Fibroblast of lung (primary cell): ENCODE results near the gene TPPP3. TPM values are rescaled to one million over a fixed set of nuclear protein-coding genes. Genes with fewer than 3 reads are reported as not detected.

Source experiments
- DNase-seq, 2 donors: peaks; one replicate each; pipeline versions ENCODE4 v3.0.0 to v3.0.0-alpha.2; 2010; ENCODE audit warnings: low read depth in 2 of 2
- H2AFZ ChIP-seq: 2 replicates; pipeline ENCODE4 v1.5.1; 2012; ENCODE audit warnings: low read length, control low read depth, inconsistent platforms
- H3K27ac ChIP-seq: 2 replicates; pipeline ENCODE4 v1.5.1; 2011; ENCODE audit warnings: low read length, control low read depth; ENCODE audit not compliant: insufficient read depth
- H3K27me3 ChIP-seq: 2 replicates; pipeline ENCODE4 v1.5.1; 2011; ENCODE audit warnings: mild to moderate bottlenecking, low read length; ENCODE audit not compliant: control insufficient read depth, insufficient read depth
- H3K36me3 ChIP-seq: 2 replicates; pipeline ENCODE4 v1.5.1; 2011; ENCODE audit warnings: low read length; ENCODE audit not compliant: control insufficient read depth, insufficient read depth
- H3K4me1 ChIP-seq: 2 replicates; pipeline ENCODE4 v1.5.1; 2011; ENCODE audit warnings: low read length; ENCODE audit not compliant: control insufficient read depth, insufficient read depth; ENCODE audit errors: extremely low read depth
- H3K4me2 ChIP-seq: 2 replicates; pipeline ENCODE4 v1.5.1; 2011; ENCODE audit warnings: low read length, control low read depth; ENCODE audit not compliant: insufficient read depth; ENCODE audit errors: extremely low read depth
- H3K4me3 ChIP-seq, 4 experiments: fragments of 200-600 bp in 1 of 4; sonication (generic) in 1 of 4; replicated peaks in 1 of 4; 2 replicates each; pipeline ENCODE4 v1.5.1; 2011 to 2016; ENCODE audit warnings: low read length in 4 of 4, low read depth in 3 of 4, mild to moderate bottlenecking in 3 of 4, control low read depth in 2 of 4, inconsistent platforms in 1 of 4, mixed read lengths in 1 of 4; ENCODE audit not compliant: insufficient read depth in 1 of 4; ENCODE audit errors: control extremely low read depth in 1 of 4
- H3K79me2 ChIP-seq: 2 replicates; pipeline ENCODE4 v1.5.1; 2012; ENCODE audit warnings: mild to moderate bottlenecking, low read length, inconsistent platforms; ENCODE audit not compliant: control insufficient read depth, insufficient read depth
- H3K9ac ChIP-seq: 2 replicates; pipeline ENCODE4 v1.5.1; 2011; ENCODE audit warnings: mild to moderate bottlenecking, low read length, control low read depth; ENCODE audit not compliant: insufficient read depth
- H3K9me3 ChIP-seq: 2 replicates; pipeline ENCODE4 v1.5.1; 2012; ENCODE audit warnings: low read depth, low read length; ENCODE audit not compliant: control insufficient read depth, insufficient read depth
- H4K20me1 ChIP-seq: 2 replicates; pipeline ENCODE4 v1.5.1; 2011; ENCODE audit warnings: low read length; ENCODE audit not compliant: control insufficient read depth, insufficient read depth; ENCODE audit errors: extremely low read depth
- CTCF ChIP-seq, 2 donors: IDR thresholded peaks in 1 of 2; conservative IDR thresholded peaks in 1 of 2; 1 replicate in 1 of 2; 2 replicates in 1 of 2; pipeline ENCODE4 v1.5.1; 2011 to 2012; ENCODE audit warnings: low read length in 2 of 2, control low read depth in 1 of 2, inconsistent platforms in 1 of 2, low read depth in 1 of 2, mild to moderate bottlenecking in 1 of 2
- EZH2 ChIP-seq: IDR thresholded peaks from 2 replicates; pipeline ENCODE4 v1.5.1; 2012; ENCODE audit warnings: low read length, control low read depth, mild to moderate bottlenecking; ENCODE audit errors: missing control alignments
- polyA plus RNA-seq, 2 donors: library from polyadenylated mRNA; depleted of rRNA in 1 of 2; stranded (reverse) in 1 of 2; unstranded in 1 of 2; fragments of >200 nt; gene quantifications; 2 replicates each; pipeline ENCODE4 v1.2.1, GENCODE V29; 2011 to 2012; ENCODE audit warnings: missing spikeins in 1 of 2
- total RNA-seq: library from RNA; depleted of rRNA; stranded (reverse); fragments of >200 nt; gene quantifications from 2 replicates; pipeline ENCODE4 v1.2.1, GENCODE V29; 2014

The TPPP3 gene
- total and polyA plus RNA-seq, 2 donors (not counting 1 experiment from before 2014, with no cell fraction given) = 2.9 to 3.8 TPM

GRCh38 chr16:67395105-67395457 lies 1.8 kb upstream of the TPPP3 start:
- no peak for TF ChIP-seq CTCF (conservative IDR thresholded peaks at IDR 0.05 in 1 of 2, IDR thresholded peaks at IDR 0.05 in 1 of 2; ENCODE audit: low read depth in 1 of 2, low read length in 2 of 2)
- no peak for TF ChIP-seq EZH2
- H3K27me3 ChIP-seq = peaks cover 2% of the 10 kb centered on the region
- H3K79me2 ChIP-seq = no peaks in the 10 kb centered on the region
- H3K9me3 ChIP-seq = no peaks in the 10 kb centered on the region
- peaks cover 19% of the 10 kb centered on the region for H3K4me1 ChIP-seq
- no peaks in the 10 kb centered on the region for H4K20me1 ChIP-seq
- H3K27ac ChIP-seq = no peak overlapping the region
- no peak overlapping the region for H3K4me2 ChIP-seq
- H3K36me3 ChIP-seq = no peaks in the 10 kb centered on the region
- H2AFZ ChIP-seq = no peak overlapping the region
- H3K4me3 ChIP-seq = no peak overlapping the region
- H3K9ac ChIP-seq = no peak overlapping the region
- DNase-seq = no peak

DNA sequence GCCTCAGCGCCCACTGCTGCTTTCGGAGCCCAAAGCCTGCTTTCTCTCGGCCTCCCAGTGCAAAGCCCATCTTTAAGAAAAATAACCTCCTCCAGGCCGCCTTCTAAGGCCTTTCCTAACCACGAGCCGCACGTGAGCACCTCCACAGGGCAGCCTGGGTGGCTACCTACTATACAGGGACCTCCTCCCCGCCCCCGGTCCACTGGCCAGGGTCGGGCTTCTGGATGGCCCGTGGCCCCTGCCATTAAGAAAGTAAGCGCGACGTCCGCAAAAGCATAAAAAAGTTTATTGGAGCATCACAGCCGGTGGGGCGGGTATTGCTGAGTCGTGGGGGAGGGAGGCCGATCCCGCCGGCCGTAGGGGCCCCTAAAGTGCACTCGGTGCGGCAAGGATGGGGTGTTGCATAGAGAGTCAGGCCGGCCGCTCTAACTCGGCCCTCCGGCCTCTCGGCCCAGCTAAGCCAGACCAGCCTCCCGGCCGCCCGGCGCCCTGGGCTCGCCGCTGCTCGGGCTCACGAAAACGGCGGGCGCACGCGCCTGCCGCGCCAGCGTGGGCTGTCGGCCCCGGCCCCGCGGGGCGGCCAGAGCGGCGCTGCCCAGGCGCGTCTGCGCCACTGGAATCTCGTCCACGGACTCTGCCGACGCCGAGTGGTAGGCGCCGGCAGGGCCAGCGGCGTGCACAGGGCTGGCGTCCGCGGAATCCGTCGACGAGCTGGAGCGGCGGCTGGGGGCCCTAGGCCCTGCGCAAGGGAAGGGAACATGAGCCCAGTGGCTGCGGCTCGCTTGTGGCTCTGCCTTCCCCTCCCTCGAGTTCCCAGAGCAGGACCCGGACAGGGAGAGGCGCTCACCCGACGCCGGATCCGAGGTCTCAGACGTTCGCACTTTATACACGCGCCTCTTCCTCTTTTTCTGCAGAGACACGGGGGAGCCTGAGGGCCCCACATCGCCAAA lies 1.1 kb upstream of the TPPP3 start:
- Histone ChIP-seq H3K9ac (no peak overlapping the region), H3K4me1 (peaks cover 19% of the 10 kb centered on the region), H3K27me3 (peaks cover 2% of the 10 kb centered on the region), H3K27ac (no peak overlapping the region), H4K20me1 (no peaks in the 10 kb centered on the region), H3K79me2 (no peaks in the 10 kb centered on the region), H3K4me3 (no peak overlapping the region), H3K4me2 (no peak overlapping the region), H3K36me3 (no peaks in the 10 kb centered on the region), H2AFZ (no peak overlapping the region), H3K9me3 (no peaks in the 10 kb centered on the region)
- TF ChIP-seq CTCF (conservative IDR thresholded peaks at IDR 0.05 in 1 of 2, IDR thresholded peaks at IDR 0.05 in 1 of 2; ENCODE audit: low read depth in 1 of 2, low read length in 2 of 2) (no peak), EZH2 (no peak)
- DNase-seq = no peak

- Histone ChIP-seq H3K27ac (peak overlapping the region; percentile 51), H2AFZ (peak overlapping the region; percentile 62), H3K4me2 (peak overlapping the region; percentile 59), H3K9ac (peak overlapping the region; percentile 63), H3K79me2 (no peaks in the 10 kb centered on the region), H3K27me3 (peaks cover 2% of the 10 kb centered on the region), H4K20me1 (no peaks in the 10 kb centered on the region), H3K4me3 (peak overlapping the region in 3 of 4 experiments; percentile 10 to 44 (median 40)), H3K36me3 (no peaks in the 10 kb centered on the region), H3K9me3 (no peaks in the 10 kb centered on the region), H3K4me1 (peaks cover 19% of the 10 kb centered on the region)
- TF ChIP-seq CTCF (conservative IDR thresholded peaks at IDR 0.05 in 1 of 2, IDR thresholded peaks at IDR 0.05 in 1 of 2; ENCODE audit: low read depth in 1 of 2, low read length in 2 of 2) (no peak), EZH2 (no peak)
- DNase-seq = no peak
These were observed 473 bp upstream of the TPPP3 start for GRCh38 chr16:67393788-67394154.
